BLaER1 treated with 17β-estradiol and CSF1 and Interleukin-3, amounts not matched to agents 10 nM and 100 nM (cell line): ENCODE data around the gene TMIE.
A peak's percentile ranks its signal among the peaks of the same experiment; 100 is the strongest.
"Not testable (repeated sequence)": the region's sequence is repeated elsewhere in the genome, so short reads cannot be mapped to it uniquely, and the experiment has no call there.

Experiments used
- H3K27ac ChIP-seq, 11 experiments: shearing (Covaris generic); formaldehyde crosslinking; 2 replicates each; pipeline ENCODE4 v1.8.1; 2022
- H3K27me3 ChIP-seq, 11 experiments: shearing (Covaris generic); formaldehyde crosslinking; 2 replicates each; pipeline ENCODE4 v1.8.1; 2022
- H3K36me3 ChIP-seq, 11 experiments: shearing (Covaris generic); formaldehyde crosslinking; 2 replicates each; pipeline ENCODE4 v1.8.1; 2022
- H3K4me1 ChIP-seq, 10 experiments: shearing (Covaris generic); formaldehyde crosslinking; 2 replicates each; pipeline ENCODE4 v1.8.1; 2022
- H3K4me2 ChIP-seq, 11 experiments: shearing (Covaris generic); formaldehyde crosslinking; 2 replicates each; pipeline ENCODE4 v1.8.1; 2022
- H3K4me3 ChIP-seq, 10 experiments: shearing (Covaris generic); formaldehyde crosslinking; 2 replicates each; pipeline ENCODE4 v1.8.1; 2022
- H3K9ac ChIP-seq, 11 experiments: shearing (Covaris generic); formaldehyde crosslinking; 2 replicates each; pipeline ENCODE4 v1.8.1; 2022
- H3K9me3 ChIP-seq, 11 experiments: shearing (Covaris generic); formaldehyde crosslinking; replicated peaks in 1 of 11; 2 replicates each; pipeline ENCODE4 v1.8.1; 2022
- H4K20me1 ChIP-seq, 11 experiments: shearing (Covaris generic); formaldehyde crosslinking; 2 replicates each; pipeline ENCODE4 v1.8.1; 2022
- Cebpa-rat ChIP-seq, 11 experiments: shearing (Covaris generic); IDR thresholded peaks; 2 replicates each; pipeline ENCODE4 v1.8.1; 2022

TMIE gene

GRCh38 chr3:46702246-46703012 is 1.2 kb downstream of the TMIE start:
- no peak overlapping the region for H3K4me3 ChIP-seq
- TF ChIP-seq Cebpa-rat (IDR thresholded peaks at IDR 0.05): no peak
- no peak overlapping the region for H3K27ac ChIP-seq
- H3K27me3 ChIP-seq: peaks cover 24 to 33% (median 27%) of the 10 kb centered on the region in 11 experiments
- H3K36me3 ChIP-seq: no peaks in the 10 kb centered on the region
- peaks cover 29 to 53% (median 47%) of the 10 kb centered on the region in 10 experiments for H3K4me1 ChIP-seq
- peaks cover 0 to 50% (median 0%) of the 10 kb centered on the region in 11 experiments; a peak in 10 of 22 replicates for H4K20me1 ChIP-seq
- no peak overlapping the region; a peak in 1 of 22 replicates for H3K9ac ChIP-seq
- no peaks in the 10 kb centered on the region for H3K9me3 ChIP-seq
- peak overlapping the region in 2 of 11 experiments; percentile 8 to 15; a peak in 2 of 22 replicates for H3K4me2 ChIP-seq

GRCh38 chr3:46703013-46703520 is 1.9 kb downstream of the TMIE start:
- peaks cover 24 to 33% (median 27%) of the 10 kb centered on the region in 11 experiments for H3K27me3 ChIP-seq
- H3K4me3 ChIP-seq: no peak overlapping the region

GRCh38 chr3:46704346-46704745 is 3.2 kb downstream of the TMIE start:
- Histone ChIP-seq H4K20me1 (peaks cover 0 to 55% (median 0%) of the 10 kb centered on the region in 11 experiments; a peak in 10 of 22 replicates), H3K27me3 (peaks cover 24 to 33% (median 27%) of the 10 kb centered on the region in 11 experiments), H3K4me1 (peaks cover 25 to 61% (median 49%) of the 10 kb centered on the region in 10 experiments)
- not testable (repeated sequence) for H3K36me3 ChIP-seq, H3K4me2 ChIP-seq, H3K9ac ChIP-seq, H3K4me3 ChIP-seq, H3K9me3 ChIP-seq, H3K27ac ChIP-seq

More at GRCh38 chr3:46703013-46703520, 1.9 kb downstream of the TMIE start:
- H3K4me1 ChIP-seq: peaks cover 29 to 52% (median 45%) of the 10 kb centered on the region in 10 experiments
- TF ChIP-seq Cebpa-rat (IDR thresholded peaks at IDR 0.05): no peak
- no peaks in the 10 kb centered on the region for H3K9me3 ChIP-seq
- no peak overlapping the region for H3K27ac ChIP-seq
- H3K9ac ChIP-seq: no peak overlapping the region; a peak in 1 of 22 replicates
- no peak overlapping the region; a peak in 1 of 22 replicates for H3K4me2 ChIP-seq
- H3K36me3 ChIP-seq: no peaks in the 10 kb centered on the region
- peaks cover 0 to 55% (median 0%) of the 10 kb centered on the region in 11 experiments; a peak in 10 of 22 replicates for H4K20me1 ChIP-seq

- TF ChIP-seq Cebpa-rat (IDR thresholded peaks at IDR 0.05): no peak
Observed at GRCh38 chr3:46705022-46705530, 3.9 kb downstream of the TMIE start.

GRCh38 chr3:46705751-46706552 is 4.8 kb downstream of the TMIE start:
- TF ChIP-seq Cebpa-rat (IDR thresholded peaks at IDR 0.05): no peak
- no peaks in the 10 kb centered on the region; a peak in 1 of 22 replicates for H3K36me3 ChIP-seq
- H3K27me3 ChIP-seq: peaks cover 15 to 23% (median 18%) of the 10 kb centered on the region in 11 experiments

More at GRCh38 chr3:46705022-46705530, 3.9 kb downstream of the TMIE start:
- no peaks in the 10 kb centered on the region for H3K9me3 ChIP-seq
- H3K4me2 ChIP-seq: no peak overlapping the region
- H3K4me3 ChIP-seq: no peak overlapping the region
- H3K27me3 ChIP-seq: peaks cover 24 to 31% (median 27%) of the 10 kb centered on the region in 11 experiments
- peaks cover 0 to 55% (median 0%) of the 10 kb centered on the region in 11 experiments; a peak in 10 of 22 replicates for H4K20me1 ChIP-seq
- H3K27ac ChIP-seq: no peak overlapping the region
- H3K36me3 ChIP-seq: no peaks in the 10 kb centered on the region; a peak in 1 of 22 replicates
- H3K9ac ChIP-seq: no peak overlapping the region
- H3K4me1 ChIP-seq: peaks cover 18 to 54% (median 41%) of the 10 kb centered on the region in 10 experiments

GRCh38 chr3:46706771-46707582 is 5.8 kb downstream of the TMIE start:
- peaks cover 6 to 14% (median 9%) of the 10 kb centered on the region in 11 experiments for H3K27me3 ChIP-seq
- peaks cover 4 to 38% (median 30%) of the 10 kb centered on the region in 10 experiments; a peak in 19 of 20 replicates for H3K4me1 ChIP-seq
- no peak overlapping the region for H3K27ac ChIP-seq
- no peak overlapping the region for H3K4me3 ChIP-seq
- H3K9me3 ChIP-seq: no peaks in the 10 kb centered on the region
- TF ChIP-seq Cebpa-rat (IDR thresholded peaks at IDR 0.05): no peak
- peak overlapping the region in 10 of 11 experiments; percentile 6 to 70 (median 50); a peak in 18 of 22 replicates for H3K4me2 ChIP-seq
- no peaks in the 10 kb centered on the region; a peak in 1 of 22 replicates for H3K36me3 ChIP-seq
- H4K20me1 ChIP-seq: peaks cover 0 to 40% (median 0%) of the 10 kb centered on the region in 11 experiments; a peak in 10 of 22 replicates
- H3K9ac ChIP-seq: 0 out of 22 replicates have a peak overlapping the region, but pooled peaks of 2 of the 11 experiments have one; percentile 18 to 24

More at GRCh38 chr3:46705751-46706552, 4.8 kb downstream of the TMIE start:
- Histone ChIP-seq H3K4me2 (peak overlapping the region in 10 of 11 experiments; percentile 6 to 70 (median 50); a peak in 19 of 22 replicates), H4K20me1 (peaks cover 0 to 48% (median 0%) of the 10 kb centered on the region in 11 experiments; a peak in 10 of 22 replicates), H3K9me3 (no peaks in the 10 kb centered on the region), H3K9ac (no peak overlapping the region; a peak in 1 of 22 replicates), H3K27ac (no peak overlapping the region), H3K4me1 (peaks cover 9 to 45% (median 36%) of the 10 kb centered on the region in 10 experiments; a peak in 19 of 20 replicates), H3K4me3 (no peak overlapping the region)

- TF ChIP-seq Cebpa-rat (IDR thresholded peaks at IDR 0.05): no peak
- Histone ChIP-seq H3K4me3 (no peak overlapping the region), H3K36me3 (no peaks in the 10 kb centered on the region; a peak in 1 of 22 replicates), H3K4me2 (peak overlapping the region in 6 of 11 experiments; percentile 45 to 70 (median 60); a peak in 7 of 22 replicates), H3K27ac (no peak overlapping the region), H3K4me1 (peaks cover 4 to 44% (median 34%) of the 10 kb centered on the region in 10 experiments; a peak in 18 of 20 replicates), H4K20me1 (peaks cover 0 to 34% (median 0%) of the 10 kb centered on the region in 11 experiments; a peak in 7 of 22 replicates), H3K27me3 (peaks cover 0 to 8% (median 3%) of the 10 kb centered on the region in 11 experiments; a peak in 16 of 22 replicates), H3K9me3 (no peaks in the 10 kb centered on the region), H3K9ac (no peak overlapping the region)
Observed at GRCh38 chr3:46707601-46708011, 6.4 kb downstream of the TMIE start.
